GM19351 (cell line): ENCODE measurements around the gene TBCEL.
"Not testable (repeated sequence)": the region's sequence is repeated elsewhere in the genome, so short reads cannot be mapped to it uniquely, and the experiment has no call there.

Source experiments
- ATAC-seq: cut with Tn5 transposase; IDR thresholded peaks from one replicate; pipeline ENCODE4 v1.9.1; 2021; ENCODE audit warnings: mild to moderate bottlenecking, moderate library complexity; ENCODE audit not compliant: unreplicated experiment

TBCEL gene

GRCh38 chr11:121023848-121024751 lies at the start of gene TBCEL:
TSS of gene TBCEL (plus strand) at chr11:121024102. CDS start at chr11:121045691, 21,589 bp downstream.
- peak; percentile 97 for ATAC-seq

- ATAC-seq, result no peak
Observed at GRCh38 chr11:120974466-120974865, 49.4 kb upstream of the TBCEL start.

DNA sequence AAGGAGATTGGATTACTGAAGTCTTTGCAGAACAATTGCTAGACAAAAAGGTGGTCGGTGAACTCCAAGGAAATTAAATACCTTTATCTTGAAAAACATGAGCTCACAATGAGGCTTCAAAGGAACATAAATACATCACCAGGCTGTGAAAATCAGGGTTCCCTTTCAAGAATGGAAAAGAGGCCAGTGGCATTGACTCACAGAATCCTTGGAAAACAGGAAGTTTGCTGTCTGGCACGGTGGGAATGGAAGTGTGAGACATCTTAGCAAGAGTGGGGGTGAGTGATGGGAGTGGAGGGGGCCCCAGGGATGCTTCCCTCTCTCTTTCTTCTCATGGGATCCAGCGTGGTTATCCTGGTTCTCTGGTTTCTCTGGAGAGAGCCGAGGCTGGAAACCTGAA lies 48.9 kb upstream of the TBCEL start:
- ATAC-seq, result no peak

GRCh38 chr11:120977266-120978137 lies 46.4 kb upstream of the TBCEL start:
- no peak for ATAC-seq

GRCh38 chr11:120978701-120979100 lies 45.2 kb upstream of the TBCEL start:
- no peak for ATAC-seq

GRCh38 chr11:120985718-120986569 lies 38.0 kb upstream of the TBCEL start:
- no peak for ATAC-seq

- no peak for ATAC-seq
Observed at GRCh38 chr11:120988603-120989002, 35.3 kb upstream of the TBCEL start.

DNA sequence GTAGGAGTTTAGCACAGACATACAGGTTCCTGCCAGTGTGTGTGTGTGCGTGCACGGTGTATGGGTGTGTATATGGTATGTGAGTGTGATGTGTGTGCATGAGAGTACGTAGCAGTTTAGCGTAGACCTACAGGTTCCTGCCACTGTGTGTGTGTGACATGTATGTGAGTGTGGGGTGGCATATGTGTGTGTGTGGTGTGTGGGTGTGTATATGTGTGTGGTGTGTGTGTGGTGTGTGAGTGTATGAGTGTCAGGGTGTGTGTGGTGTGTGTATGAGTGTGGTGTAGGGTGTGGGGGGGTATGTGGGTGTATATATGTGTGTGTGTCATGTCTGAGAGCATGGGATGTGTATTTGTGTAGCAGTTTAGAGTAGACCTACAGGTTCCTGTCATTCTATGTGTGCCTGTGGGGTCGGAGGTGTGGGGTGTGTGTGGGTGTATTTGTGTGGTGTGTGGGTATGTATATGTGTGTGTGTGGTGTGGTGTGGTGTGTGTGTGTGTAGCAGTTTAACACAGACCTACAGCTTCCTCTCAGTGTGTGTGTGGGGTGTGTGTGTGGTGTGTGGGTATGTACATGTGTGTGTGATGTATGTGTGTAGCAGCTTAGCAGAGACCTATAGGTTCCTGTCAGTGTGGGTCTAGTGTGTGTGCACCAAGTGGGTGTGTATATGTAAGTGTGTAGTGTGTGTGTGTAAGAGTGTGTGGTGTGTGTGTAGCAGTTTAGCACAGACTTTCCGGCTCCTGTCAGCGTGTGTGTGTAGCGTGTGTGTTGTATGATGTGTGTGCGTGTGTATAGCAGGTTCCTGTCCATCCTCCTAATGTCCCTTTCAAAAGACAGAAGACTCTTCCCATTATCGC lies 31.8 kb upstream of the TBCEL start:
- ATAC-seq, result no peak

- ATAC-seq, result no peak
Observed at GRCh38 chr11:120994091-120994859, 29.6 kb upstream of the TBCEL start.

DNA sequence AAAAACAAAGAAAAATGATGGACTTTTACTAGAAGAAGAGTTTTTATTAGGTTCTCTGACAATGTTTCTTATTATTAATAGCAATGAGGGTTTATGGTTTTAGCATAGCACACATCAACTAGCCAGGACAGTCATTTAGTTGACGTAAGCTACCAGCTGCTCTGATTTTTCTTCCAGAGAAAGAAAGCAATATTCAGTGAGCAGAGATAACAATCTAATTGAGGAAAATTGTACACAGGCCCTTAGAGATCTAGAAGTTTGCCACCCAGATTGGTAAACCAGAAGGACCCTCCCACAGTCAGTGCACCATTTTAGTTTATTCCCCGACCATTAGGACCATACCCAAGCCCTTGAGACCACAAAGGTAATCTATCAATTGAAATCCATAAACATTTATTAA lies 28.7 kb upstream of the TBCEL start:
- ATAC-seq, result no peak

DNA sequence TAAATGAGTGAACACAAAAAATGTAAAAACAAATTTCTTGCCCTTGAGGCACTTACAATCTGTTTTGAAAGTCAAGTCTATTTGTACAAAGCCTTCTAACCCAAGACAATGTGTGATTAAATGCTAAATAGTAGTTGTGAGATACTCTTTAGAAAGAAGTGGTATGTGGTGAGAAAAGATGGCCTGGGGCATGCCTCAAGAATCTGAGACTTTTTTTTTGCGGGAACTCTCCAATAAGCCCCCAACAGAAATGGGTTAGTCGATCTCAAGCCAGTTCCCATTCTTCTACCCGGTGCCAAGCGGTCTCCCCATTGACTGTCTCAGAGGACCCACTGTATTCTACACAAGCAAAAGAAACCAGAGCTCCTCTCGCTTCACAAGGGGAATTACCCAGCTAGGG lies 26.9 kb upstream of the TBCEL start:
- no peak for ATAC-seq

- no peak for ATAC-seq
Observed at GRCh38 chr11:120998581-120998980, 25.3 kb upstream of the TBCEL start.

DNA sequence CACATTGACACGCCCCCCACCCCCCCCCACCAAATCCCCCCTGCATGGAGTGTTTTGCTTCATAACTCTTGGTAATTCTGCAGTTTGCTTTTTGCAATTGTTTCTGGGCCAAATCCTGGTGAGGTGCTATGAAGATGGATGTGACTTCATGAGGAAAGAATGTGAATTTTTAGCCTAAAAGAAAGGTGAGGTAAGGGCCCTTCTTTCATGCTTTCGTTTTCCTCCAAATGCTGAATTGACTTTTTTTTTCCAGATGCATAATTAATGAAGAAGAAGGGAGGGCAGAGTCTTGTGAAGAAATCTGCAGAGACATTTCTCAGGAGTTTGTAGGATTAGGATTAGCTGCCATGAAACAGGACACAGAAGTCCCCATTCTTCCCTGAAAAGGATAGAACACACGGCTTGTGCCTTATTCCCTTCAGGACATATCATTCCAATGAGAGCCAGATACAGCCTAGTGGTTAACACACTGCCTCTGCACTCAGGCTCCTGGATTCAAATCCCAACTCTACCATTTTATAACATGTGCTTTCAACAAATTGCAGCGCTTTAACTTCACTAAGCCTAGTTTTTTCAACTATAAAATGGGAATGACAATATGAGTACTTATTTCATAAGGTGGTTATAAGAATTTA lies 19.6 kb upstream of the TBCEL start:
- ATAC-seq, result no peak

DNA sequence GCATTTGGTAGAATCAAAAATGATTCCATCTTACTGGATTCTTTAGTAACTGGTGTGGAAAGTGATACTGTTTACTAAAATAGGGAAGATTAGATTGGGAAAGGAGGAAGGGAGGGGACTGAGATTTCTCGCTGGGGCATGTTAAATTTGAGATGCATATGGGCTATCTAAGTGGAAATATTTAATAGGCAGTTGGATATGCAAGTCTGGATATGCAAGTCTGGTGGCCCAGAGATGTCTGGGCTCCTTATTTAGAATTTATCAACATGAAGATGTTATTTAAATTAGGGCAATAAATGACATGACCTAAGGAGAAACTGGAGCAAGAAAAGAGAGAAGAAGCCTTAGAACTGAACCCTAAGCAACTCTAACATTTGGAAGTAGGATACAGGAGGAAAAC lies 17.0 kb upstream of the TBCEL start:
- no peak for ATAC-seq

DNA sequence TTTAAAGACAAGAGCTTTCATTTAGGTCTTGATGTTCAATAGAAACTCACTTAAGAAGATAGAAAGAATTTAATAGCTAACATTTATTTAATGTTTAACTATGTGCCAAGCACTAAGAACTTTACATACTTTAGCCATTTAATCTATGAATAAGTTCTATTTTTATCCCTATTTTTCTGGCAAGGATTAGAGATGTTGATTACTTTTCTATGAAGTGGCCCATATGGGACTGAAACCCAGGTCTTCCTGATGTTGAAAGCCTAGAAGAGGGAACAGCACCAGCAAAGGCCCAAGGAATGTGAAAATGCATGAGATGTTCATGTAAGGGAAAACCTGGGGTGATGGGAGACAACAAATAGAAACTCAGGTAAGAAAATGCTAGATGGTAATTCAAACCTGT lies 15.4 kb upstream of the TBCEL start:
- ATAC-seq, result no peak

GRCh38 chr11:121012091-121012490 lies 11.8 kb upstream of the TBCEL start:
- no peak for ATAC-seq

DNA sequence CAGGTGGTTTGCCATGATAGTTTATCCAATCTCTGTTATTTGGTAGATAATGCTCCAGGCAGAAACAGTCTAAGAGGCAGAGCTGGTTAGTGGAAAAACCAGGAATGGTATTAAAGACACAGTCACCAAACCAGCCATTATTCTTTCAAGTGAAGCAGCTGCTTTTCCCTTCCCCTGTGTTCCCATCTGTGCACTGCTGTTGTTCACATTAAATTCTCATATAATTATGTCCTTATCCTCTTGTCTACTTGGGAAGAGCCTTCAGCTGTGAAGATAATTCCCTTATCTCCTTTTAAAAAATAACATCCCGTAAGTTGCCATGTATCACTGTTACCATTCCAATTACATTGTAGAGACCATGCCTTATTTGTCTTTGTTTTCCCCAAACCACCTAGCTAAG lies 5.2 kb upstream of the TBCEL start:
- ATAC-seq, result no peak

DNA sequence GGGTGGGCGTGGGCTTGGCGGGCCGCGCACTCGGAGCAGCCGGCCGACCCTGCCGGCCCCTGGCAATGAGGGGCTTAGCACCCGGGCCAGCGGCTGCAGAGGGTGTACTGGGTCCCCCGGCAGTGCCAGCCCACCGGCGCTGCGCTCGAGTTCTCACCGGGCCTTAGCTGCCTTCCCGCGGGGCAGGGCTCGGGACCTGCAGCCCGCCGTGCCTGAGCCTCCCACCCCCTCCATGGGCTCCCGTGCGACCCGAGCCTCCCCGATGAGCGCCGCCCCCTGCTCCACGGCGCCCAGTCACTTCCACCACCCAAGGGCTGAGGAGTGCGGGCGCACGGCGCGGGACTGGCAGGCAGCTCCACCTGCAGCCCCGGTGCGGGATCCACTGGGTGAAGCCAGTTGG lies 2.2 kb upstream of the TBCEL start:
- not testable (repeated sequence) for ATAC-seq

DNA sequence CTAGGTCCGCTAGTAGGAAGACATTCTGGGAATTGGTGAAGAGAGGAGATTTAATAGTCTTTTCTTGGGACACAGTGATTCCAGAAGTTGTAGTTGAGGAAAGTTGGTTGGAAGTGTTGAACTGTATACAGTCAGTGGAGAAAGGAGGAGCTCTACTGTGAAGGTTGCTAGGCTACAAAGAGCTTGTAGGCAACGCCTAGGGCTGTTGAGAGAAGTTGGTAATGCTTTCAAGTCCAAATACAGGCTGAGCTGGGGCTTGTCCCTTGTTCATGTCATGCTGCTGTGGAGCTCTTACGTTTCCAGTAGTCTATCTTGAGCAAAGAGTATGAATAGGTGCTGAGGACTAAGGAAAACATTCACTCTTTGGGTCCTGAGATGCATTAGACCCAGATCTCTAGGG lies 1.1 kb downstream of the TBCEL start:
- no peak for ATAC-seq
